Caco-2 (cell line): ENCODE data around the gene EFCAB12. TPM values are rescaled to one million over a fixed set of nuclear protein-coding genes. Genes with fewer than 3 reads are reported as not detected.

Experiments
- BruUV-seq: library from RNA; stranded (reverse); fragments of 400-500 nt; replicated peaks from 2 replicates; lab custom pipeline; 2021; lab: Mats Ljungman, UMichigan
- CTCF ChIA-PET: fragments of 300-600 bp; sonication (Branson Sonifier 250); formaldehyde crosslinking; loops from one replicate; lab custom pipeline; 2022; ENCODE audit warnings: antibody characterized with exemption; lab: Charles Lee
- POLR2A ChIA-PET: fragments of 300-600 bp; sonication (Branson Sonifier 250); formaldehyde crosslinking; loops from one replicate; lab custom pipeline; 2022; ENCODE audit warnings: antibody characterized with exemption; lab: Charles Lee
- DNase-seq, 2 experiments: peaks; one replicate each; pipeline versions ENCODE4 v3.0.0 to v3.0.0-alpha.2; 2020 to 2022
- H3K27me3 ChIP-seq: replicated peaks from 2 replicates; pipeline ENCODE4 v1.6.0; 2011; ENCODE audit warnings: low read length; ENCODE audit not compliant: control insufficient read depth, insufficient read depth
- H3K36me3 ChIP-seq: 2 replicates; pipeline ENCODE4 v1.5.1; 2011; ENCODE audit warnings: low read length; ENCODE audit not compliant: control insufficient read depth, insufficient read depth
- H3K4me1 ChIP-seq: fragments of 250-450 bp; sonication (Bioruptor Pico); 2 replicates; pipeline ENCODE4 v1.5.1; 2020; ENCODE audit warnings: mild to moderate bottlenecking
- H3K4me3 ChIP-seq: 2 replicates; pipeline ENCODE4 v1.5.1; 2011; ENCODE audit warnings: low read depth, mild to moderate bottlenecking, control low read depth, low read length
- H3K9me3 ChIP-seq: fragments of 250-450 bp; sonication (Bioruptor Pico); 2 replicates; pipeline ENCODE4 v1.5.1; 2020; ENCODE audit warnings: mild to moderate bottlenecking, moderate library complexity
- H3K27ac Mint-ChIP-seq: one replicate; pipeline ENCODE4 v1.8.0; 2022; ENCODE audit warnings: mixed read lengths; ENCODE audit not compliant: unreplicated experiment
- H3K27me3 Mint-ChIP-seq: one replicate; pipeline ENCODE4 v1.8.0; 2022; ENCODE audit warnings: mixed read lengths; ENCODE audit not compliant: insufficient read depth, unreplicated experiment
- H3K36me3 Mint-ChIP-seq: one replicate; pipeline ENCODE4 v1.8.0; 2022; ENCODE audit warnings: mild to moderate bottlenecking, mixed read lengths; ENCODE audit not compliant: insufficient read depth, unreplicated experiment
- H3K4me1 Mint-ChIP-seq: one replicate; pipeline ENCODE4 v1.8.0; 2022; ENCODE audit warnings: low read depth, mixed read lengths; ENCODE audit not compliant: unreplicated experiment
- H3K4me3 Mint-ChIP-seq: one replicate; pipeline ENCODE4 v1.8.0; 2022; ENCODE audit warnings: mild to moderate bottlenecking, moderate library complexity, mixed read lengths; ENCODE audit not compliant: unreplicated experiment
- H3K9me3 Mint-ChIP-seq: one replicate; pipeline ENCODE4 v1.8.0; 2022; ENCODE audit warnings: mixed read lengths; ENCODE audit not compliant: unreplicated experiment
- intact Hi-C: fragments of 100-400 bp; cut with micrococcal nuclease; formaldehyde crosslinking; loops from one replicate; pipeline ENCODE4 v1.10.0; 2022; ENCODE audit not compliant: unreplicated experiment
- total RNA-seq: library from RNA; stranded (reverse); gene quantifications from 2 replicates; pipeline ENCODE4 v1.2.3, GENCODE V29; 2022
- TF ChIP-seq, protein P1 (sequence below), 2 experiments: fragments of 200-600 bp in 1 of 2; IDR thresholded peaks; 1 replicate in 1 of 2; 2 replicates in 1 of 2; pipeline versions ENCODE4 v1.5.1 to v1.8.0; 2011 to 2022; ENCODE audit warnings: antibody characterized with exemption in 1 of 2, control low read depth in 1 of 2, inconsistent platforms in 1 of 2, low read depth in 1 of 2, low read length in 1 of 2, mild to moderate bottlenecking in 1 of 2, moderate library complexity in 1 of 2; ENCODE audit not compliant: insufficient read depth in 1 of 2, severe bottlenecking in 1 of 2, unreplicated experiment in 1 of 2

The EFCAB12 gene
- total RNA-seq, 1 experiment from 2014 or later: 0.14 TPM

DNA sequence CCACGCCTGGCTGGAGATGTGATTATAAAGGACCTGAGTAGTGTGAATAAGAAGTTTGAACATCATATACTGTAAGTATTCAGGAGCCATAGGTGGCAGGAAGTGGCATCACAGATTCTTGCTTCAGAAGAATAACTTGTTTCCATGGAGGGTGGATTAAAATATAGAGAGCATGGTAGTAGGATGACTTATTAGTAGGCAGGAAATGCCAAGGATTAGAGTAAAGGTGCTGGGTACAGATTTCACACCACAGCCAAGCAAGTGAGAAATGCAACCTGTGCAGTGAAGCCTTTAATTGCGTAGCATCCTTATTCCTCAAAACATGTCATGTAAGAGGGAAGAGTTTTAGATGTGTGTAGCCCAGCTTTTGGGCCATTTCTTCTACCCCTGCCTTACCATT is 42.4 kb upstream of the EFCAB12 start:
- Histone ChIP-seq H3K27me3 (no peaks in the 10 kb centered on the region), H3K36me3 (no peaks in the 10 kb centered on the region), H3K4me3 (no peak overlapping the region), H3K4me1 (peaks cover 8% of the 10 kb centered on the region), H3K9me3 (no peaks in the 10 kb centered on the region)
- H3K4me3 Mint-ChIP-seq: no peak overlapping the region
- BruUV-seq: no TSS peak
- H3K4me1 Mint-ChIP-seq: no peaks in the 10 kb centered on the region
- no peaks in the 10 kb centered on the region for H3K9me3 Mint-ChIP-seq
- POLR2A ChIA-PET: no interaction called here
- DNase-seq: no peak
- TF ChIP-seq, protein P1, sequence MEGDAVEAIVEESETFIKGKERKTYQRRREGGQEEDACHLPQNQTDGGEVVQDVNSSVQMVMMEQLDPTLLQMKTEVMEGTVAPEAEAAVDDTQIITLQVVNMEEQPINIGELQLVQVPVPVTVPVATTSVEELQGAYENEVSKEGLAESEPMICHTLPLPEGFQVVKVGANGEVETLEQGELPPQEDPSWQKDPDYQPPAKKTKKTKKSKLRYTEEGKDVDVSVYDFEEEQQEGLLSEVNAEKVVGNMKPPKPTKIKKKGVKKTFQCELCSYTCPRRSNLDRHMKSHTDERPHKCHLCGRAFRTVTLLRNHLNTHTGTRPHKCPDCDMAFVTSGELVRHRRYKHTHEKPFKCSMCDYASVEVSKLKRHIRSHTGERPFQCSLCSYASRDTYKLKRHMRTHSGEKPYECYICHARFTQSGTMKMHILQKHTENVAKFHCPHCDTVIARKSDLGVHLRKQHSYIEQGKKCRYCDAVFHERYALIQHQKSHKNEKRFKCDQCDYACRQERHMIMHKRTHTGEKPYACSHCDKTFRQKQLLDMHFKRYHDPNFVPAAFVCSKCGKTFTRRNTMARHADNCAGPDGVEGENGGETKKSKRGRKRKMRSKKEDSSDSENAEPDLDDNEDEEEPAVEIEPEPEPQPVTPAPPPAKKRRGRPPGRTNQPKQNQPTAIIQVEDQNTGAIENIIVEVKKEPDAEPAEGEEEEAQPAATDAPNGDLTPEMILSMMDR (IDR thresholded peaks at IDR 0.05; ENCODE audit: insufficient read depth in 1 of 2, low read depth in 1 of 2, low read length in 1 of 2, severe bottlenecking in 1 of 2, unreplicated experiment in 1 of 2): no peak
- no peak overlapping the region for H3K27ac Mint-ChIP-seq
- peaks cover 23% of the 10 kb centered on the region for H3K36me3 Mint-ChIP-seq
- H3K27me3 Mint-ChIP-seq: no peaks in the 10 kb centered on the region
- intact Hi-C loops: no loop called here
- CTCF ChIA-PET: no interaction called here

DNA sequence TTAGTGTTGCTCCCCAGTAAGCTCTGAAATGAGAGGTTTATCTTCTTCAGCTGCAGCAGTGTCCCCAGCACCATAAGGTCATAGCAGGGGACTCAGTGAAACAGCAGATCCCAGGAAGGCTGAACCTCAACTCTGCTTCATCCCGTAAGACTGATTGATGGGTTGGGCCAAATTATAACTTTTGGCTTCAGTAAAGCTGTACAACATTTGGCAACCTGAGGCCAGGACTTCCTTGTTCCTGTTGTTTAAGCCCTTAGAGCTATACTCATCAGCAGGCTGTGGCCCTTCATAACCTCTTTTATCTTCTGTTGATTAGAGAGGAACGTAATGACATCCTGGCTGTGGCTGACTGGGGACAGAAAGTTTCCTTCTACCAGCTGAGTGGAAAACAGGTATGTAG is 40.6 kb upstream of the EFCAB12 start:
- H3K27me3 ChIP-seq: no peaks in the 10 kb centered on the region
- TF ChIP-seq, protein P1 (IDR thresholded peaks at IDR 0.05; ENCODE audit: insufficient read depth in 1 of 2, low read depth in 1 of 2, low read length in 1 of 2, severe bottlenecking in 1 of 2, unreplicated experiment in 1 of 2): no peak
- BruUV-seq: no TSS peak
- H3K4me3 ChIP-seq: no peak overlapping the region
- no peaks in the 10 kb centered on the region for H3K9me3 ChIP-seq
- intact Hi-C loops: no loop called here
- H3K36me3 ChIP-seq: no peaks in the 10 kb centered on the region
- Mint-ChIP-seq H3K36me3 (peaks cover 18% of the 10 kb centered on the region), H3K9me3 (no peaks in the 10 kb centered on the region), H3K4me3 (no peak overlapping the region), H3K27ac (no peak overlapping the region), H3K27me3 (no peaks in the 10 kb centered on the region), H3K4me1 (no peaks in the 10 kb centered on the region)
- POLR2A ChIA-PET: no interaction called here
- CTCF ChIA-PET: interaction anchor here (1.7 kb wide), 1 partner anchor 21 kb away, joined by 4 read pairs; no protein-coding TSS in a partner anchor
- peaks cover 8% of the 10 kb centered on the region for H3K4me1 ChIP-seq
- DNase-seq: no peak

DNA sequence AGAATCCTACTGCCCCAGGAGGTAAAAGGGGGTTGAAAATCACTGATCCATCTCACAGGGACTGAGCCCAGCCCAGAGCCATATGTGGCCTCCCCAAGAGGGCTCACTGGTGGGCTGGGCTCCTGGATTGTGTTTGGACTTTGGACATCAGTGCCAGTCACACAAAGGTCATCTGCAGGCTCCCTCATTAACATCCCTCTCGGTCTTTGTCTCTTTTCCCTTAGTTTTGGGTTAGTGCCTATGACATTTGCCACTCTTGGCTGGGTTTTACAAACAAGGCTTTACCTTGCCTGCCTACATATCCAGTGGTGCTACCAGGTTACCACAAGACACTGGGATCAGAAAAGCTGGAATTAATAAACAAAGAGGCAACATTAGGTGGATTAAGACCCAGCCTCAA is 39.5 kb upstream of the EFCAB12 start:
- BruUV-seq: no TSS peak
- no peak overlapping the region for H3K4me3 Mint-ChIP-seq
- POLR2A ChIA-PET: no interaction called here

More for the DNA sequence above, 39.5 kb upstream of the EFCAB12 start:
- intact Hi-C loops: no loop called here
- Histone ChIP-seq H3K36me3 (no peaks in the 10 kb centered on the region; the same call in 1 of the 2 replicates), H3K9me3 (no peaks in the 10 kb centered on the region), H3K27me3 (no peaks in the 10 kb centered on the region), H3K4me3 (no peak overlapping the region), H3K4me1 (peaks cover 8% of the 10 kb centered on the region)
- TF ChIP-seq, protein P1 (IDR thresholded peaks at IDR 0.05; ENCODE audit: insufficient read depth in 1 of 2, low read depth in 1 of 2, low read length in 1 of 2, severe bottlenecking in 1 of 2, unreplicated experiment in 1 of 2): no peak
- CTCF ChIA-PET: no interaction called here
- Mint-ChIP-seq H3K27ac (no peak overlapping the region), H3K9me3 (no peaks in the 10 kb centered on the region), H3K36me3 (peaks cover 18% of the 10 kb centered on the region), H3K4me1 (no peaks in the 10 kb centered on the region), H3K27me3 (no peaks in the 10 kb centered on the region)
- DNase-seq: no peak
